Ishikawa (cell line): ENCODE results near the gene TEX14.
A peak's percentile ranks its signal among the peaks of the same experiment; 100 is the strongest.

Experiments
- CEBPB ChIP-seq: IDR thresholded peaks from 2 replicates; pipeline ENCODE4 v1.6.1; 2012
- CREB1 ChIP-seq: IDR thresholded peaks from 2 replicates; pipeline ENCODE4 v1.6.1; 2012; ENCODE audit warnings: low read depth
- EGR1 ChIP-seq: IDR thresholded peaks from 2 replicates; pipeline ENCODE4 v1.6.1; 2012
- EP300 ChIP-seq: IDR thresholded peaks from 2 replicates; pipeline ENCODE4 v1.6.1; 2012; ENCODE audit warnings: borderline replicate concordance
- FOXM1 ChIP-seq: IDR thresholded peaks from 2 replicates; pipeline ENCODE4 v1.6.1; 2012; ENCODE audit warnings: low read depth, borderline replicate concordance
- NFIC ChIP-seq: IDR thresholded peaks from 2 replicates; pipeline ENCODE4 v1.6.1; 2012
- RAD21 ChIP-seq: IDR thresholded peaks from 2 replicates; pipeline ENCODE4 v1.6.1; 2012; ENCODE audit warnings: low read depth
- TAF1 ChIP-seq: IDR thresholded peaks from 2 replicates; pipeline ENCODE4 v1.6.1; 2012; ENCODE audit warnings: low read depth, mild to moderate bottlenecking
- TCF12 ChIP-seq: IDR thresholded peaks from 2 replicates; pipeline ENCODE4 v1.6.1; 2012; ENCODE audit warnings: low read depth
- TEAD4 ChIP-seq: IDR thresholded peaks from 2 replicates; pipeline ENCODE4 v1.6.1; 2012
- YY1 ChIP-seq: IDR thresholded peaks from 2 replicates; pipeline ENCODE4 v1.6.1; 2012; ENCODE audit warnings: low read depth
- ZBTB7A ChIP-seq: IDR thresholded peaks from 2 replicates; pipeline ENCODE4 v1.6.1; 2012; ENCODE audit warnings: low read depth
- TF ChIP-seq, protein P1 (sequence below): IDR thresholded peaks from 2 replicates; pipeline ENCODE4 v1.6.1; 2012
- TF ChIP-seq, protein P2 (sequence below): IDR thresholded peaks from 2 replicates; pipeline ENCODE4 v1.6.1; 2012; ENCODE audit warnings: low read depth, mild to moderate bottlenecking
- TF ChIP-seq, protein P3 (sequence below): IDR thresholded peaks from 2 replicates; pipeline ENCODE4 v1.6.1; 2012

TEX14 gene

DNA sequence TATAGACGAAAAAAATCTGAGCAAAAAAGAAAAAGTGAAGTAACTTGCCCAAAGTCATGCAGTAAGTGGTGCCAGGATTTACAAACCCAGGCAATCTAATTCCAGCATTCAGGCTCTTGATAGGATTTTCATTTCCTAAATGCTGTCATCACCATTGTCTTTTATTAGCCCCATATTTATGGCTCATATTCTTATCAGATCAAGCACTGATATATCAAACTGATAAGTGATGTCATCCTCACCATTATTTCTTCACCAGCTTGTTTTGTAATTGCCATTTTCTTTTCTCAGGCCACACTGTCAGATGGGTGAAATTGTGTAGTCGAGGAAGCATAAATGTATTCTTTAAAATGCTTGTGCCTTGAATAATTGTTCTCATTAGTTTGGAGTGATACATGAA, 1.9 kb upstream of the TEX14 start:
- no peak for TF ChIP-seq RAD21
- no peak for TF ChIP-seq EGR1
- TF ChIP-seq NFIC = no peak
- TF ChIP-seq YY1 = no peak
- TF ChIP-seq, protein P1, sequence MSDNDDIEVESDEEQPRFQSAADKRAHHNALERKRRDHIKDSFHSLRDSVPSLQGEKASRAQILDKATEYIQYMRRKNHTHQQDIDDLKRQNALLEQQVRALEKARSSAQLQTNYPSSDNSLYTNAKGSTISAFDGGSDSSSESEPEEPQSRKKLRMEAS = no peak
- no peak for TF ChIP-seq ZBTB7A
- no peak for TF ChIP-seq EP300
- TF ChIP-seq CREB1 = no peak
- TF ChIP-seq, protein P2, sequence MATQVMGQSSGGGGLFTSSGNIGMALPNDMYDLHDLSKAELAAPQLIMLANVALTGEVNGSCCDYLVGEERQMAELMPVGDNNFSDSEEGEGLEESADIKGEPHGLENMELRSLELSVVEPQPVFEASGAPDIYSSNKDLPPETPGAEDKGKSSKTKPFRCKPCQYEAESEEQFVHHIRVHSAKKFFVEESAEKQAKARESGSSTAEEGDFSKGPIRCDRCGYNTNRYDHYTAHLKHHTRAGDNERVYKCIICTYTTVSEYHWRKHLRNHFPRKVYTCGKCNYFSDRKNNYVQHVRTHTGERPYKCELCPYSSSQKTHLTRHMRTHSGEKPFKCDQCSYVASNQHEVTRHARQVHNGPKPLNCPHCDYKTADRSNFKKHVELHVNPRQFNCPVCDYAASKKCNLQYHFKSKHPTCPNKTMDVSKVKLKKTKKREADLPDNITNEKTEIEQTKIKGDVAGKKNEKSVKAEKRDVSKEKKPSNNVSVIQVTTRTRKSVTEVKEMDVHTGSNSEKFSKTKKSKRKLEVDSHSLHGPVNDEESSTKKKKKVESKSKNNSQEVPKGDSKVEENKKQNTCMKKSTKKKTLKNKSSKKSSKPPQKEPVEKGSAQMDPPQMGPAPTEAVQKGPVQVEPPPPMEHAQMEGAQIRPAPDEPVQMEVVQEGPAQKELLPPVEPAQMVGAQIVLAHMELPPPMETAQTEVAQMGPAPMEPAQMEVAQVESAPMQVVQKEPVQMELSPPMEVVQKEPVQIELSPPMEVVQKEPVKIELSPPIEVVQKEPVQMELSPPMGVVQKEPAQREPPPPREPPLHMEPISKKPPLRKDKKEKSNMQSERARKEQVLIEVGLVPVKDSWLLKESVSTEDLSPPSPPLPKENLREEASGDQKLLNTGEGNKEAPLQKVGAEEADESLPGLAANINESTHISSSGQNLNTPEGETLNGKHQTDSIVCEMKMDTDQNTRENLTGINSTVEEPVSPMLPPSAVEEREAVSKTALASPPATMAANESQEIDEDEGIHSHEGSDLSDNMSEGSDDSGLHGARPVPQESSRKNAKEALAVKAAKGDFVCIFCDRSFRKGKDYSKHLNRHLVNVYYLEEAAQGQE = no peak
- TF ChIP-seq CEBPB = no peak
- no peak for TF ChIP-seq TCF12
- TF ChIP-seq TEAD4 = no peak
- TF ChIP-seq, protein P3, sequence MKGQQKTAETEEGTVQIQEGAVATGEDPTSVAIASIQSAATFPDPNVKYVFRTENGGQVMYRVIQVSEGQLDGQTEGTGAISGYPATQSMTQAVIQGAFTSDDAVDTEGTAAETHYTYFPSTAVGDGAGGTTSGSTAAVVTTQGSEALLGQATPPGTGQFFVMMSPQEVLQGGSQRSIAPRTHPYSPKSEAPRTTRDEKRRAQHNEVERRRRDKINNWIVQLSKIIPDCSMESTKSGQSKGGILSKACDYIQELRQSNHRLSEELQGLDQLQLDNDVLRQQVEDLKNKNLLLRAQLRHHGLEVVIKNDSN = no peak
- no peak for TF ChIP-seq TAF1
- TF ChIP-seq FOXM1 = no peak

DNA sequence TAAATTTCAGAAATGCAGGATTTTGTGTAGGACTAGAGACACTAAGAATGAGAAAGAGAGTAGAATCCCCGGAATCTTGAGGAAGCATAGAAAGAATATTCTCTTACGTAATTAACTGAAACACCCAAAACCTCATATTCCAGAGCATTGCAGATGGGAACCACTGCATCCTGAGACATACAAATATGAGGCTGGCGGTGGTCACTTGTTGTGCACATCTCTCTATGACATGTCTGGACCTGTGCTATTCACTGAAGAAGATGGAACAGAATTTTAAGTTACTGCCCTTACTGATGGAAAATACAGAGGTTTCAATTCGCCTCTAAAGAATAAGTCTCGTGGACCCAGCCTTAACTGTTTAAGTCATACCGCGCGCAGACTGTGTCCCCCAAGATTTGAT, 1.4 kb upstream of the TEX14 start:
- no peak for TF ChIP-seq EGR1
- TF ChIP-seq, protein P1 = no peak
- no peak for TF ChIP-seq TEAD4
- no peak for TF ChIP-seq CEBPB
- TF ChIP-seq NFIC = no peak
- no peak for TF ChIP-seq TCF12
- TF ChIP-seq FOXM1 = no peak
- no peak for TF ChIP-seq EP300
- TF ChIP-seq, protein P3 = no peak
- TF ChIP-seq CREB1 = no peak

DNA sequence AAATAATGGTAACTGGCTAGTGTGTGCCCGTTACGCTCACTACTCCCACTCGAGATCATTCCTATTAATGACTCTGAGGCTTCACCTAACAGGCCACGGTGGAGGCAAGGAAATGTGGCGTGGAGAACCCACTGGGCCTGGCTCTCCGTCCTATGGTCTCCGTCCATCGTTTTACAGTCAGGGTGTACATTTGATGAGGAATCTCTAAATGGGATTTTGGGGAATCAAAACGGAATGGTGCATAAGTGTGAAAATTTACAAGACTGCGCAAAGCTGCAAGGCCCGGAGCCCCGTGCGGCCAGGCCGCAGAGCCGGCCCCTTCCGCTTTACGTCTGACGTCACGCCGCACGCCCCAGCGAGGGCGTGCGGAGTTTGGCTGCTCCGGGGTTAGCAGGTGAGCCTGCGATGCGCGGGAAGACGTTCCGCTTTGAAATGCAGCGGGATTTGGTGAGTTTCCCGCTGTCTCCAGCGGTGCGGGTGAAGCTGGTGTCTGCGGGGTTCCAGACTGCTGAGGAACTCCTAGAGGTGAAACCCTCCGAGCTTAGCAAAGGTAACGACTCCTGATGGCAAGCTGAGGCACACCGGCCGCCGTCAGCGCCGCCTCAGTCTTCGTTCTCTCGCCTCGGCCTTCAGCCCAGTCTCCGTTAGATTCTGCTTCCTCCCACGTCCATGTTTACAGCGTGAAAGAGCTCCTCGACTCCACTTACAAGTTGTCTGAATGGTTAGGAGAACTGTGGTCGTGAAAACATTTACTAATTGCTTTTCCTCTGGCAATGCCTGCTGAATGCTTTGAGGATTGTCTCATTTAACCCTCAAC, 602 bp upstream of the TEX14 start, which contains the start of gene RAD51C:
Gene RAD51C, plus strand, starts transcription at position 364 of the 817 bp plus-strand sequence. Its CDS starts 42 bp downstream, at position 406.
- TF ChIP-seq CREB1 (peak; percentile 76), EP300 (peak; percentile 30; the same call in 1 of the 2 replicates), NFIC (no peak), EGR1 (no peak), YY1 (peak; percentile 56; the same call in 1 of the 2 replicates), ZBTB7A (no peak), TCF12 (no peak), TEAD4 (peak; percentile 25; the same call in 1 of the 2 replicates), FOXM1 (peak; percentile 45; the same call in 1 of the 2 replicates), CEBPB (no peak), TAF1 (peak; percentile 87), RAD21 (no peak)
- TF ChIP-seq, protein P2 = no peak
- TF ChIP-seq, protein P3 = no peak
- TF ChIP-seq, protein P1 = peak; percentile 90

DNA sequence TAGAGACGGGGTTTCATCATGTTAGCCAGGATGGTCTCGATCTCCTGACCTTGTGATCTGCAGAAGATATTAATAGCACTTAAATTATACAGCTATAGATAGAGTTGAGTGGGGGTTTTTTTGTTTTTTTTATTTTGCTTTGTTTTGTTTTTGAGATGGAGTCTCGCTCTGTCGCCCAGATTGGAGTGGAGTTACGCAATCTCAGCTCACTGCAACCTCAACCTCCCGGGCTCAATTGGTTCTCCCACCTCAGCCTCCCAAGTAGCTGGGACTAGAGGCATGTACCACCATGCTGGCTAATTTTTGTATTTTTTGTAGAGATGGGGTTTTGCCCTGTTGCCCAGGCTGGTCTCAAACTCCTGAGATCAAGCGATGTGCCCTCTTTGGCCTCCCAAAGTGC, 1.8 kb downstream of the TEX14 start:
- TF ChIP-seq CEBPB = peak; percentile 76

DNA sequence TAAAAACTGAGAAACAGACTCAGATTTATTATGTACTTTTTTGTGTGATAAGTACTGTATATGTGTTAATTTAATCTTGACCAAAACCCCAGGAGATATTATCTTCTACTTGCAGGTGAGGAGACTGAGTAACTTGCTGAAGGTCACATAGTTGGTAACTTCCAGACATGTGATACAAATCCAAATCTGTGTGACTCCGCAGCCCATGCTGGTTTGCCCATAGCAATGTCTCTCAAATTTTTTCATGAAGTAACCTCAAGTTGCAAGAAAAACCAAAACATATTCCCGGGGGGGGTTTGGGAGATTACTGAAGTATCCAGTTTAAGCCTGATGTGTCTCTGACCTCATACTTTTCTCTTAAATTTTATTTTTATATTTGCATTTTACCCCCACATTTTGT, 3.3 kb downstream of the TEX14 start:
- no peak for TF ChIP-seq NFIC
